Natural killer cell (primary cell): ENCODE results near the gene BEST4. TPM values are rescaled to one million over a fixed set of nuclear protein-coding genes. Genes with fewer than 3 reads are reported as not detected.
"Not testable (repeated sequence)": the region's sequence is repeated elsewhere in the genome, so short reads cannot be mapped to it uniquely, and the experiment has no call there.

Source experiments
- ATAC-seq, 3 donors: fragments of 150-1000 bp in 2 of 3; fragments of 200-7000 bp in 1 of 3; cut with Tn5 transposase; 1 replicate in 1 of 3; 2 replicates in 2 of 3; pipeline ENCODE4 v1.10.0; 2021; ENCODE audit warnings: mild to moderate bottlenecking in 2 of 3, moderate library complexity in 2 of 3
- DNase-seq, 2 donors: peaks; one replicate each; pipeline versions ENCODE4 v3.0.0 to v3.0.0-alpha.2; 2013 to 2021; ENCODE audit warnings: mixed read lengths in 1 of 2
- H3K27ac ChIP-seq: one replicate; pipeline ENCODE4 v1.5.1; 2013; ENCODE audit warnings: mild to moderate bottlenecking, low read length
- H3K27me3 ChIP-seq: one replicate; pipeline ENCODE4 v1.6.1; 2013; ENCODE audit warnings: low read length; ENCODE audit not compliant: control insufficient read depth, insufficient read depth
- H3K36me3 ChIP-seq: one replicate; pipeline ENCODE4 v1.6.1; 2013; ENCODE audit warnings: low read length; ENCODE audit not compliant: control insufficient read depth, insufficient read depth
- H3K4me1 ChIP-seq: one replicate; pipeline ENCODE4 v1.6.1; 2013; ENCODE audit warnings: low read length; ENCODE audit not compliant: control insufficient read depth, insufficient read depth
- H3K4me3 ChIP-seq: one replicate; pipeline ENCODE4 v1.5.1; 2013; ENCODE audit warnings: low read length
- H3K9me3 ChIP-seq: one replicate; pipeline ENCODE4 v1.6.1; 2013; ENCODE audit warnings: low read length; ENCODE audit not compliant: control insufficient read depth, insufficient read depth
- H3K27ac Mint-ChIP-seq, 2 donors: one replicate each; pipeline ENCODE4 v1.8.0; 2022; ENCODE audit warnings: mild to moderate bottlenecking in 2 of 2, mixed read lengths in 2 of 2, moderate library complexity in 1 of 2
- H3K27me3 Mint-ChIP-seq, 2 donors: one replicate each; pipeline ENCODE4 v1.8.0; 2022; ENCODE audit warnings: low read depth in 2 of 2, mixed read lengths in 2 of 2
- H3K36me3 Mint-ChIP-seq: one replicate; pipeline ENCODE4 v1.8.0; 2022; ENCODE audit warnings: mixed read lengths
- H3K4me1 Mint-ChIP-seq, 2 donors: one replicate each; pipeline ENCODE4 v1.8.0; 2022; ENCODE audit warnings: mixed read lengths in 2 of 2
- H3K4me3 Mint-ChIP-seq: one replicate; pipeline ENCODE4 v1.8.0; 2022; ENCODE audit warnings: mild to moderate bottlenecking, moderate library complexity, mixed read lengths
- H3K9me3 Mint-ChIP-seq, 2 donors: one replicate each; pipeline ENCODE4 v1.8.0; 2022; ENCODE audit warnings: mixed read lengths in 2 of 2
- CTCF ChIP-seq: fragments of 200-600 bp; IDR thresholded peaks from one replicate; pipeline ENCODE4 v1.8.0; 2022; ENCODE audit warnings: antibody characterized with exemption
- WGBS: methylation state at CpG from one replicate; pipeline ENCODE4 v1.1.7; 2013; ENCODE audit warnings: missing lambda C conversion rate; ENCODE audit not compliant: insufficient coverage; 5-methylcytosine and 5-hydroxymethylcytosine counted together
- intact Hi-C: fragments of 100-400 bp; cut with micrococcal nuclease; formaldehyde crosslinking; loops from one replicate; pipeline ENCODE4 v1.14.2; 2022
- total RNA-seq, 4 donors: library from RNA; stranded (reverse); fragments of 120-200 nt in 1 of 4; gene quantifications; one replicate each; pipeline versions ENCODE4 v1.2.3 to v1.2.4, GENCODE V29; 2013 to 2022

The BEST4 gene
- total RNA-seq, 3 donors from 2014 or later (not counting 1 experiment from before 2014, with no cell fraction given), result 0.18 to 0.33 (median 0.28) TPM

GRCh38 chr1:44827197-44828002 lies 39.4 kb upstream of the BEST4 start:
- H3K27me3 ChIP-seq, result no peaks in the 10 kb centered on the region
- WGBS, result 89% methylated on average over 28 of the region's 28 CpGs
- no peaks in the 10 kb centered on the region for H3K36me3 ChIP-seq
- Mint-ChIP-seq H3K27me3 (peaks cover 0 to 4% of the 10 kb centered on the region in 2 donors), H3K27ac (no peak overlapping the region), H3K4me3 (no peak overlapping the region), H3K4me1 (no peaks in the 10 kb centered on the region), H3K36me3 (no peaks in the 10 kb centered on the region), H3K9me3 (no peaks in the 10 kb centered on the region)
- peaks cover 11% of the 10 kb centered on the region for H3K4me1 ChIP-seq
- no peaks in the 10 kb centered on the region for H3K9me3 ChIP-seq
- ATAC-seq, result no peak
- no peak for TF ChIP-seq CTCF
- no peak overlapping the region for H3K4me3 ChIP-seq
- no peak for DNase-seq
- intact Hi-C loops, result no loop called here
- no peak overlapping the region for H3K27ac ChIP-seq

GRCh38 chr1:44826375-44827196 lies 38.6 kb upstream of the BEST4 start:
- Histone ChIP-seq H3K27ac (no peak overlapping the region), H3K9me3 (no peaks in the 10 kb centered on the region), H3K4me1 (peaks cover 11% of the 10 kb centered on the region), H3K36me3 (no peaks in the 10 kb centered on the region), H3K27me3 (no peaks in the 10 kb centered on the region), H3K4me3 (no peak overlapping the region)
- DNase-seq, result no peak
- intact Hi-C loops, result no loop called here
- 34% methylated on average over 24 of the region's 24 CpGs for WGBS
- Mint-ChIP-seq H3K27ac (no peak overlapping the region), H3K27me3 (peaks cover 0 to 4% of the 10 kb centered on the region in 2 donors), H3K36me3 (no peaks in the 10 kb centered on the region), H3K4me1 (peaks cover 0 to under 1% of the 10 kb centered on the region in 2 donors), H3K9me3 (no peaks in the 10 kb centered on the region), H3K4me3 (no peak overlapping the region)
- no peak for TF ChIP-seq CTCF
- peak in 2 of 3 donors; percentile 26 to 37 for ATAC-seq

- not testable (repeated sequence) for H3K9me3 Mint-ChIP-seq
These were observed 36.4 kb upstream of the BEST4 start for GRCh38 chr1:44824392-44824791.

GRCh38 chr1:44822981-44823451 lies 35.0 kb upstream of the BEST4 start:
- Histone ChIP-seq H3K27me3 (no peaks in the 10 kb centered on the region), H3K27ac (no peak overlapping the region), H3K4me1 (peaks cover 36% of the 10 kb centered on the region), H3K36me3 (no peaks in the 10 kb centered on the region), H3K9me3 (no peaks in the 10 kb centered on the region), H3K4me3 (no peak overlapping the region)
- DNase-seq (no peak), ATAC-seq (no peak)
- H3K4me1 Mint-ChIP-seq, result peaks cover 24 to 35% of the 10 kb centered on the region in 2 donors
- H3K27ac Mint-ChIP-seq, result no peak overlapping the region
- 96% methylated on average over 15 of the region's 15 CpGs for WGBS
- H3K9me3 Mint-ChIP-seq, result no peaks in the 10 kb centered on the region
- TF ChIP-seq CTCF, result no peak
- peaks cover 0 to 4% of the 10 kb centered on the region in 2 donors for H3K27me3 Mint-ChIP-seq
- H3K36me3 Mint-ChIP-seq, result no peaks in the 10 kb centered on the region
- intact Hi-C loops, result no loop called here
- H3K4me3 Mint-ChIP-seq, result no peak overlapping the region

More at GRCh38 chr1:44824392-44824791, 36.4 kb upstream of the BEST4 start:
- H3K36me3 ChIP-seq, H3K27me3 Mint-ChIP-seq, H3K27me3 ChIP-seq, H3K27ac Mint-ChIP-seq, H3K4me3 ChIP-seq, H3K36me3 Mint-ChIP-seq, H3K27ac ChIP-seq, H3K9me3 ChIP-seq, intact Hi-C loops, DNase-seq, ATAC-seq, H3K4me3 Mint-ChIP-seq: not testable (repeated sequence)
- whole genome bisulfite sequencing, result 92% methylated on average over 6 of the region's 6 CpGs
- H3K4me1 ChIP-seq, result peaks cover 25% of the 10 kb centered on the region
- H3K4me1 Mint-ChIP-seq, result peaks cover 12 to 22% of the 10 kb centered on the region in 2 donors
